ENCODE measurements around the gene TEN1. TPM values are rescaled to one million over a fixed set of nuclear protein-coding genes. Genes with fewer than 3 reads are reported as not detected.

Gene TEN1
- total and polyA plus RNA-seq, 4 experiments from 2014 or later = 10.2 to 20.2 (median 14.6) TPM

GRCh38 chr17:75987041-75987440, 8.0 kb downstream of the TEN1 start:
- Mint-ChIP-seq H3K4me1 (no peaks in the 10 kb centered on the region), H3K27ac (no peak overlapping the region), H3K4me3 (no peak overlapping the region), H3K27me3 (no peaks in the 10 kb centered on the region), H3K9me3 (no peaks in the 10 kb centered on the region), H3K36me3 (peaks cover 3 to 8% of the 10 kb centered on the region in 2 donors)
- Histone ChIP-seq H3K36me3 (ENCODE audit: insufficient read depth, low read length) (no peaks in the 10 kb centered on the region), H3K27ac (ENCODE audit: low read depth, low read length) (no peak overlapping the region), H3K4me3 (ENCODE audit: low read length in 2 of 2) (no peak overlapping the region), H3K27me3 (ENCODE audit: insufficient read depth, low read length) (no peaks in the 10 kb centered on the region), H3K4me1 (ENCODE audit: insufficient read depth, low read length) (no peaks in the 10 kb centered on the region), H3K9me3 (ENCODE audit: control insufficient read depth in 1 of 2, low read length in 2 of 2) (no peaks in the 10 kb centered on the region)
- POLR2A ChIA-PET (ENCODE audit: partially characterized antibody) = no interaction called here
- intact Hi-C loops (cut with micrococcal nuclease) = no loop called here
- CTCF ChIA-PET (ENCODE audit: partially characterized antibody) = no interaction called here
- no peak for DNase-seq

GRCh38 chr17:75991396-75991795, 12.4 kb downstream of the TEN1 start:
- peaks cover 0 to 7% (median 0%) of the 10 kb centered on the region in 4 donors for H3K4me1 Mint-ChIP-seq
- CTCF ChIA-PET (ENCODE audit: partially characterized antibody) = interaction anchor here (1.0 kb wide), 1 partner anchor 10 kb away, joined by 3 read pairs; no protein-coding TSS in a partner anchor
- no peak for DNase-seq

GRCh38 chr17:75994802-75995370, 15.8 kb downstream of the TEN1 start:
- Mint-ChIP-seq H3K9me3 (no peaks in the 10 kb centered on the region), H3K27ac (peak overlapping the region in 2 of 7 donors; percentile 31 to 47), H3K36me3 (peaks cover 5 to 9% of the 10 kb centered on the region in 2 donors), H3K4me3 (no peak overlapping the region), H3K4me1 (peaks cover 10 to 26% (median 15%) of the 10 kb centered on the region in 4 donors), H3K27me3 (no peaks in the 10 kb centered on the region)
- H3K4me1 ChIP-seq (ENCODE audit: insufficient read depth, low read length) = peaks cover 14% of the 10 kb centered on the region
- DNase-seq = no peak
- POLR2A ChIA-PET (ENCODE audit: partially characterized antibody) = interaction anchor here (1.0 kb wide), 1 partner anchor 89 kb away, joined by 3 read pairs; no protein-coding TSS in a partner anchor
- no peak overlapping the region for H3K27ac ChIP-seq (ENCODE audit: low read depth, low read length)
- CTCF ChIA-PET (ENCODE audit: partially characterized antibody) = interaction anchor here (0.9 to 1.7 kb wide), 2 partner anchors 9 to 90 kb away, joined by 4 read pairs; partner anchors contain the start of gene MRPL38
- H3K4me3 ChIP-seq (ENCODE audit: low read length in 2 of 2) = no peak overlapping the region
- intact Hi-C loops (cut with micrococcal nuclease) = no loop called here
- H3K27me3 ChIP-seq (ENCODE audit: insufficient read depth, low read length) = no peaks in the 10 kb centered on the region
- H3K36me3 ChIP-seq (ENCODE audit: insufficient read depth, low read length) = peaks cover 3% of the 10 kb centered on the region
- no peaks in the 10 kb centered on the region for H3K9me3 ChIP-seq (ENCODE audit: control insufficient read depth in 1 of 2, low read length in 2 of 2)

More at GRCh38 chr17:75991396-75991795, 12.4 kb downstream of the TEN1 start:
- intact Hi-C loops (cut with micrococcal nuclease) = no loop called here
- no peak overlapping the region for H3K4me3 Mint-ChIP-seq
- H3K27me3 Mint-ChIP-seq = no peaks in the 10 kb centered on the region
- POLR2A ChIA-PET (ENCODE audit: partially characterized antibody) = interaction anchor here (1.0 kb wide), 1 partner anchor 11 kb away, joined by 3 read pairs; no protein-coding TSS in a partner anchor
- Histone ChIP-seq H3K36me3 (ENCODE audit: insufficient read depth, low read length) (peaks cover 3% of the 10 kb centered on the region), H3K27ac (ENCODE audit: low read depth, low read length) (no peak overlapping the region), H3K4me3 (ENCODE audit: low read length in 2 of 2) (no peak overlapping the region), H3K4me1 (ENCODE audit: insufficient read depth, low read length) (peaks cover 1% of the 10 kb centered on the region), H3K9me3 (ENCODE audit: control insufficient read depth in 1 of 2, low read length in 2 of 2) (no peaks in the 10 kb centered on the region), H3K27me3 (ENCODE audit: insufficient read depth, low read length) (no peaks in the 10 kb centered on the region)
- H3K27ac Mint-ChIP-seq = peak overlapping the region in 1 of 7 donors; percentile 57
- H3K36me3 Mint-ChIP-seq = peaks cover 5 to 9% of the 10 kb centered on the region in 2 donors
- H3K9me3 Mint-ChIP-seq = no peaks in the 10 kb centered on the region

GRCh38 chr17:75995385-75995925, 16.4 kb downstream of the TEN1 start:
- H3K27ac ChIP-seq (ENCODE audit: low read depth, low read length) = no peak overlapping the region
- no peak for DNase-seq
- H3K4me1 Mint-ChIP-seq = peaks cover 10 to 26% (median 15%) of the 10 kb centered on the region in 4 donors
- no peak overlapping the region for H3K4me3 ChIP-seq (ENCODE audit: low read length in 2 of 2)
- POLR2A ChIA-PET (ENCODE audit: partially characterized antibody) = interaction anchor here (1.0 kb wide), 1 partner anchor 90 kb away, joined by 3 read pairs; no protein-coding TSS in a partner anchor
- intact Hi-C loops (cut with micrococcal nuclease) = no loop called here
- CTCF ChIA-PET (ENCODE audit: partially characterized antibody) = interaction anchor here (0.9 to 2.1 kb wide), 4 partner anchors 9 to 90 kb away, joined by 4 to 8 read pairs (median 4); partner anchors contain the start of gene MRPL38
- H3K27me3 ChIP-seq (ENCODE audit: insufficient read depth, low read length) = no peaks in the 10 kb centered on the region
- peaks cover 14% of the 10 kb centered on the region for H3K4me1 ChIP-seq (ENCODE audit: insufficient read depth, low read length)
- peak overlapping the region in 4 of 7 donors; percentile 19 to 47 (median 26) for H3K27ac Mint-ChIP-seq
- H3K36me3 ChIP-seq (ENCODE audit: insufficient read depth, low read length) = peaks cover 3% of the 10 kb centered on the region
- peaks cover 5 to 9% of the 10 kb centered on the region in 2 donors for H3K36me3 Mint-ChIP-seq
- H3K9me3 ChIP-seq (ENCODE audit: control insufficient read depth in 1 of 2, low read length in 2 of 2) = no peaks in the 10 kb centered on the region
- H3K9me3 Mint-ChIP-seq = no peaks in the 10 kb centered on the region
- no peak overlapping the region for H3K4me3 Mint-ChIP-seq
- H3K27me3 Mint-ChIP-seq = no peaks in the 10 kb centered on the region

- POLR2A ChIA-PET (ENCODE audit: partially characterized antibody) = interaction anchor here (1.0 to 1.2 kb wide), 2 partner anchors 101 to 121 kb away, joined by 3 to 5 read pairs; partner anchors contain the start of gene TRIM65
- Mint-ChIP-seq H3K27me3 (no peaks in the 10 kb centered on the region), H3K36me3 (peaks cover 3 to 4% of the 10 kb centered on the region in 2 donors), H3K9me3 (no peaks in the 10 kb centered on the region), H3K4me1 (peaks cover 10 to 26% (median 15%) of the 10 kb centered on the region in 4 donors), H3K4me3 (peak overlapping the region in 7 of 8 donors; percentile 26 to 79 (median 61)), H3K27ac (peak overlapping the region; percentile 71 to 94 (median 88))
- DNase-seq = peak in 3 of 5 donors; percentile 15 to 23 (median 17)
- peak overlapping the region; percentile 48 for H3K27ac ChIP-seq (ENCODE audit: low read depth, low read length)
- intact Hi-C loops (cut with micrococcal nuclease) = no loop called here
- H3K27me3 ChIP-seq (ENCODE audit: insufficient read depth, low read length) = no peaks in the 10 kb centered on the region
- peaks cover 14% of the 10 kb centered on the region for H3K4me1 ChIP-seq (ENCODE audit: insufficient read depth, low read length)
- H3K36me3 ChIP-seq (ENCODE audit: insufficient read depth, low read length) = peaks cover 3% of the 10 kb centered on the region
- H3K9me3 ChIP-seq (ENCODE audit: control insufficient read depth in 1 of 2, low read length in 2 of 2) = no peaks in the 10 kb centered on the region
- H3K4me3 ChIP-seq (ENCODE audit: low read length in 2 of 2) = peak overlapping the region in 1 of 2 donors; percentile 2
- CTCF ChIA-PET (ENCODE audit: partially characterized antibody) = interaction anchor here (0.7 to 2.2 kb wide), 6 partner anchors 9 to 131 kb away, joined by 3 to 11 read pairs (median 4); no protein-coding TSS in a partner anchor
These were observed 17.9 kb downstream of the TEN1 start for GRCh38 chr17:75996665-75997590.

- DNase-seq = no peak
- H3K9me3 Mint-ChIP-seq = no peaks in the 10 kb centered on the region
- Histone ChIP-seq H3K9me3 (ENCODE audit: control insufficient read depth in 1 of 2, low read length in 2 of 2) (no peaks in the 10 kb centered on the region), H3K27me3 (ENCODE audit: insufficient read depth, low read length) (no peaks in the 10 kb centered on the region), H3K36me3 (ENCODE audit: insufficient read depth, low read length) (peaks cover 3% of the 10 kb centered on the region), H3K4me1 (ENCODE audit: insufficient read depth, low read length) (peaks cover 14% of the 10 kb centered on the region), H3K4me3 (ENCODE audit: low read length in 2 of 2) (no peak overlapping the region), H3K27ac (ENCODE audit: low read depth, low read length) (no peak overlapping the region)
- no peak overlapping the region for H3K4me3 Mint-ChIP-seq
- H3K27me3 Mint-ChIP-seq = no peaks in the 10 kb centered on the region
- intact Hi-C loops (cut with micrococcal nuclease) = no loop called here
- peaks cover 10 to 26% (median 15%) of the 10 kb centered on the region in 4 donors for H3K4me1 Mint-ChIP-seq
- peaks cover 0 to 1% of the 10 kb centered on the region in 2 donors for H3K36me3 Mint-ChIP-seq
- ChIA-PET POLR2A (ENCODE audit: partially characterized antibody) (no interaction called here), CTCF (ENCODE audit: partially characterized antibody) (interaction anchor here (1.0 to 2.2 kb wide), 6 partner anchors 10 to 249 kb away, joined by 3 to 11 read pairs (median 6); partner anchors contain the start of gene MRPL38)
- peak overlapping the region in 1 of 7 donors; percentile 48 for H3K27ac Mint-ChIP-seq
These were observed 19.3 kb downstream of the TEN1 start for GRCh38 chr17:75998327-75998795.
